ENCODE results near the gene SCAF1.

The SCAF1 gene

DNA sequence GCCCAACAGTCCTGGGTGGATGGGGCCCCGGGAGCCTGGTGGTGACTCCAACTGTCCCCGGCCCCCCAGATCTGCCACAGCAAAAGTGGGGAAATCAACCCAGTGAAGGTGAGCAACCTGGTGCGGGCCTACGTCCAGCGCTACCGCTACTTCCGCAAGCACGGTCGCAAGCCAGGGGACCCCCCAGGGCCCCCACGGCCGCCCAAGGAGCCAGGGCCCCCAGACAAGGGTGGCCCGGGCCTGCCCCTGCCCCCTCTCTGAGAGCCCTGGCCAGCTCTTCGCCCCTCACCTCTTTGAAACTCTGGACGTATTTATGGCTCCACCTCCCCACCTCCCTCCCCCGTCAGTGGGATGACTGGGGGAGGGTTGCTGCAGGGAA, 16.1 kb downstream of the SCAF1 start:
- Mint-ChIP-seq H3K36me3 (ENCODE audit: low read depth) (peaks cover 100% of the 10 kb centered on the region), H3K4me3 (no peak overlapping the region), H3K4me1 (ENCODE audit: low read depth) (peaks cover 6% of the 10 kb centered on the region), H3K27me3 (no peaks in the 10 kb centered on the region), H3K9me3 (no peaks in the 10 kb centered on the region), H3K27ac (no peak overlapping the region)
- intact Hi-C loops (cut with micrococcal nuclease): no loop called here

DNA sequence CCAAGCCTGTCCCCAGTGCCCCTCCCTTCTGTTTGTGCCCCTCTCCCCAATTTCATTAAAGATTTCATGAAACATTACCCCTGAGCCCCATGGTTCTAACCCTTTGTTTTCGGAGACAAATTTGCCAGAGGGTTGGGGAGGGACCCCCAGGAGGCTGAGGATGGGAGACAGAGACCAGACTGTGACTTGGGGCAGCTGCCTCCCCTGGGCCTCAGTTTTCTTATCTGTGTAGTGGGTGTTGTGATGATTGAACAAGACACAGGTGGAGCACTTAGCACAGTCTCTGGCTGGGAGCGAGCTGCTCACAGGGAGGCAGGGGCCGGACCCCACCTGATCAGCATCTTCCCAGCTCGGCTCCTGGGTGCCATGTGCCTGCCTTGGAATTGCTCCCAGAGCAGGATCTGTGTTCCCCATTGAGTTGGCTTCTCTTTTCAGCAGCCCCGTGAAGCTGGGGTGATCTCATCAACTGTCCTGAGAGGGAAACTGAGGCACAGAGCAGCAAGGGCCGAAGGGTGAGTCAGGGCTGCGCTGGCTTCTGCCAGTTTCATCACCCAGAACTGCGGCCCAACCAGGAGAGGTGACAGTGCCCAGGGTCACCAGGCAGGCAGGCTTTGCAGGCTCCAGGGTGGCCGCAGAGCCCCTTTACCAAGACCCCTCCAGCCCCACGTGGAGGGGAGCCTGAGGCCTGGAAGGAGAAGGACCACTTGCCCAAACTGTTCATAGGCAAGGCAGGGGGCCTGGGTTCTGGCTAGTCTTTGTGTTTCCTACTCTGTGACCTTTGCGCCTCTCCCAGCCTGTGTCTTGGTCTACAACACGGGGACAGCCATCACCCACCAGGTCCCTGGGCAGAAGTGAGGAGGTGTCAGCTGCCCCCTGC, 16.8 kb downstream of the SCAF1 start:
- no peak overlapping the region for H3K4me3 Mint-ChIP-seq
- H3K36me3 Mint-ChIP-seq (ENCODE audit: low read depth): peaks cover 99% of the 10 kb centered on the region

DNA sequence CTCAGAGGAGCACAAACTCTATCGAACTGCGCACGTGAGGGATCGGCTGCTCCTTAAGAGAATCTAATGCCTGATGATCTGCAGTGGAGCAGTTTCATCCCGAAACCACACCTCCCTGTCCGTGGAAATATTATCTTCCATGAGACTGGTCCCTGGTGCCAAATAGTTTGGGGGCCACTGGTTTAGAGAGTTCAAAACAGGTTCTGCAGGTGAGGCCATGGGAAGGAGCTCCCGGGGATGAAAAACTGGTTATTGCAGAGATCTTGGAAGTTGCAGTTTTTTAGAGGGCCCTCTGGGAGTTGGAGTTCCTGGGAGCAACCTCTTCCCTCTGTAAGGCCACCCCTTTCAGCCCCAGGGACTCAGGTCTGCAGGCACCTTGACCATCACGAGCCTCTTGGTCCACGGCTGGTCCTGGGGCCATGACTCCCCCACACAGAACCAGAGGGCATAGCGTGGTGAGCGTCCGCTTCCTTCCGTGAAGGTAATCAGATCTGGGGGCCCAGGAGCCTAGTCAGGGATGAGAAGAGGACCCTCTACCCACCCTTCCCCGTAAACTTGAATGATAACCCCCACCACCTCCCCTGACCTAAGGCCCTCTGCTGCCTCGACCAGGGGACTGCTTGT, 18.4 kb downstream of the SCAF1 start:
- no peaks in the 10 kb centered on the region for H3K27me3 Mint-ChIP-seq
- intact Hi-C loops (cut with micrococcal nuclease): no loop called here
- no peak overlapping the region for H3K27ac Mint-ChIP-seq
- peaks cover 23% of the 10 kb centered on the region for H3K4me1 Mint-ChIP-seq (ENCODE audit: low read depth)
- peaks cover 98% of the 10 kb centered on the region for H3K36me3 Mint-ChIP-seq (ENCODE audit: low read depth)
- H3K9me3 Mint-ChIP-seq: no peaks in the 10 kb centered on the region
- no peak overlapping the region for H3K4me3 Mint-ChIP-seq

More for the DNA sequence above, 16.8 kb downstream of the SCAF1 start:
- Mint-ChIP-seq H3K27me3 (no peaks in the 10 kb centered on the region), H3K9me3 (no peaks in the 10 kb centered on the region), H3K27ac (no peak overlapping the region), H3K4me1 (ENCODE audit: low read depth) (peaks cover 6% of the 10 kb centered on the region)
- intact Hi-C loops (cut with micrococcal nuclease): no loop called here

DNA sequence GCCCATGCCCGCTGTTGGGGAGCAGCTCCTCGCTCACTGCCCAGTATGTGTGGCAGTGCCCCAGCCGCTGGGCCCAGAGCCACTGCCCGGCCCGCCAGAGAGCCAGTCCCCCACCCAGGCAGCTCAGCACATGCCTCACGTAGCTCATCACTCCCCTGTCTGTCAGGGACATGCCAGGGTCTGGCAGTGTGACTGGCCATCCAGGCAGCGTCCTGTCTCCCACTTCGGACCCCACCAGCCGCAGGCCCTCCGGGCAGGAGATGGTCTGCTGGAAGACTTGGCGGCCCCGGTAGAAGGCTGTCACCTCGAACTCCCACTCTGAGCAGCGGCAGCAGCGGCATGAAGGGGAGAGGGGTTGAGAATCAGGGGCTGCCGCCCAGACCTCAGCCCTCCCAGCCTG, 20.0 kb downstream of the SCAF1 start:
- Mint-ChIP-seq H3K4me3 (no peak overlapping the region), H3K27ac (no peak overlapping the region), H3K4me1 (ENCODE audit: low read depth) (peaks cover 35% of the 10 kb centered on the region), H3K36me3 (ENCODE audit: low read depth) (peaks cover 88% of the 10 kb centered on the region), H3K9me3 (no peaks in the 10 kb centered on the region), H3K27me3 (no peaks in the 10 kb centered on the region)
- intact Hi-C loops (cut with micrococcal nuclease): no loop called here

DNA sequence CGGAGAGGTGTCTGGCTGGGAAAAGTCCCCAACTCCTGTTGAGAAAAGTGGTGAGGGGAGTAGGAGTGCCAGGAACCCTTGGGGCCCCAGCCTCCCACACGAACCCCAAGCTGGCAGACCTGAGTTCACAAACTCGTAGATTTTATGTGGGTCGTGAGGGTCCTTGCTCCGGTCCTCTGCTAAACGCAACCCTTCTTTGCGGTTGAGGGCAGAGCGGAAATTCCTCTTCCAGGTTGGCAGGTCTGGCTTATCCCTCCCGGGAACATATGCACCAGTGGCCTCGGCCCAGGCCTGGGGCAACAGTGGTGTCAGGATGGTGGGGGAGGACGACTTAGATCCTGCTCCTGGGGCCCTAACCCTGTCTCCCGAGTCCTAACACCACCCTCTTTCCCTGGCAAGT, 21.2 kb downstream of the SCAF1 start:
- Mint-ChIP-seq H3K4me1 (ENCODE audit: low read depth) (peaks cover 42% of the 10 kb centered on the region), H3K4me3 (no peak overlapping the region), H3K36me3 (ENCODE audit: low read depth) (peaks cover 75% of the 10 kb centered on the region), H3K27me3 (no peaks in the 10 kb centered on the region), H3K27ac (no peak overlapping the region), H3K9me3 (no peaks in the 10 kb centered on the region)
- intact Hi-C loops (cut with micrococcal nuclease): no loop called here

DNA sequence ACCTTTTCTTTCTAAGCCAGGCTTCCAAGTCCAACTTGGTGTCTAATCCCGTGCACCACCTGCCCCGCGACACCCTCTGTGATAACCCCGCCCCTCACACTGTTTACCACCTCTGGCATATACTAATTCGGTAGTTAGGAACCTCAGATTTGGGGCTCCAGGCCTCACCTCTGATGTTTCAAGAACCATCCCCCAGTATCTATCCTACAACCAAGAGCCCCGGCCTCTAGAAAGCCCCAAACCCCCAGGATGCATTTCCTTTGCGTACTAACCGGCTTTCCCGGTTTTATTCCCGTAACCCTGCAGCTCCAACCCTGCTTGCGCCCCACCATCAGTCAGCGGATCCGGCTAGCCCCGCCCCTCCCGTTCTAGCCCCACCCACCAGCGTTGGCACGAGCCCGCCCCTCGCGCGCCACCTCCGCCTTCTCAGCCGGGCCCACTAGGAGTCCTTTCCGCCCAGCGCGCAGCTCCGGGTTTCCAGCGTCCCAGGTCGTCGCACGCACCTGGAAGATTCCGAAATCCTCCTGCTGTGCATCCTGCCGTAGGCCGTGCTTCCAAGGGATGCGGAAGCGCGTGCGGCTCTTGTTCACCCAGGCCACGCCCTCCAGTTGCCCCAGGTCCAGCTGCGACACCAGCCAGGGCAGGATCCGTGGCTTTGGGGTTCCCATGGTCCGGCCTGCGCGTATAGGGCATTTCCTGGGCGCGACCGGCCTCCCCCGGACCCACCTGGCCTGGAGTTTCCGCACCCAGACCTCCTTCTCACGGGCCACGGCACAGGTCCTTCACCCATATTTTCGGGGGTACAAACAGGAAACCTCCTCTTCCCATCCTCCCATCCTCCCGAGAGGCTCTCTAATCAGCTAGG, 22.4 kb downstream of the SCAF1 start:
- peak overlapping the region; percentile 96 for H3K27ac Mint-ChIP-seq
- no peaks in the 10 kb centered on the region for H3K9me3 Mint-ChIP-seq
- peaks cover 69% of the 10 kb centered on the region for H3K36me3 Mint-ChIP-seq (ENCODE audit: low read depth)
- H3K4me1 Mint-ChIP-seq (ENCODE audit: low read depth): peaks cover 45% of the 10 kb centered on the region
- intact Hi-C loops (cut with micrococcal nuclease): loop anchor here (1.0 to 2.0 kb wide), 3 partner anchors 12 to 84 kb away; partner anchors contain the start of genes NOSIP and RRAS
- H3K4me3 Mint-ChIP-seq: peak overlapping the region; percentile 99
- no peaks in the 10 kb centered on the region for H3K27me3 Mint-ChIP-seq

DNA sequence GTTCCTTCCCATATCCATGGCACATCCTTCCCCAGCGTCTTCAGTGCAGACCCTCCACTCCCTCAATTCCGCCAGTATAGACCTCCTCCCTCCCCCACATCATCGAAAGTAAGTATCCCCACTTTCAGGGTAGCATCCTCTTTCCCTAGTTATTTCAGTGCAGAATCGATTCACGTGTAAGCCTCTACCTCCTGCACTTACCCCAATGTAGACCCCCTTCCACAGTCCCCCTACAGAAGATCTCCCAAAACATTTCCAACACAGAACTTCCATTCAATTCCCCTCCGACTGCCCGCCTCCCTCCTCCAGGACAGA, 23.0 kb downstream of the SCAF1 start:
- H3K27ac Mint-ChIP-seq: peak overlapping the region; percentile 96
- peaks cover 63% of the 10 kb centered on the region for H3K36me3 Mint-ChIP-seq (ENCODE audit: low read depth)
- no peaks in the 10 kb centered on the region for H3K9me3 Mint-ChIP-seq
- H3K4me3 Mint-ChIP-seq: peak overlapping the region; percentile 99
- H3K27me3 Mint-ChIP-seq: no peaks in the 10 kb centered on the region
- H3K4me1 Mint-ChIP-seq (ENCODE audit: low read depth): peaks cover 47% of the 10 kb centered on the region
- intact Hi-C loops (cut with micrococcal nuclease): loop anchor here (1.0 to 2.0 kb wide), 2 partner anchors 11 to 24 kb away; partner anchors contain the start of gene RRAS

DNA sequence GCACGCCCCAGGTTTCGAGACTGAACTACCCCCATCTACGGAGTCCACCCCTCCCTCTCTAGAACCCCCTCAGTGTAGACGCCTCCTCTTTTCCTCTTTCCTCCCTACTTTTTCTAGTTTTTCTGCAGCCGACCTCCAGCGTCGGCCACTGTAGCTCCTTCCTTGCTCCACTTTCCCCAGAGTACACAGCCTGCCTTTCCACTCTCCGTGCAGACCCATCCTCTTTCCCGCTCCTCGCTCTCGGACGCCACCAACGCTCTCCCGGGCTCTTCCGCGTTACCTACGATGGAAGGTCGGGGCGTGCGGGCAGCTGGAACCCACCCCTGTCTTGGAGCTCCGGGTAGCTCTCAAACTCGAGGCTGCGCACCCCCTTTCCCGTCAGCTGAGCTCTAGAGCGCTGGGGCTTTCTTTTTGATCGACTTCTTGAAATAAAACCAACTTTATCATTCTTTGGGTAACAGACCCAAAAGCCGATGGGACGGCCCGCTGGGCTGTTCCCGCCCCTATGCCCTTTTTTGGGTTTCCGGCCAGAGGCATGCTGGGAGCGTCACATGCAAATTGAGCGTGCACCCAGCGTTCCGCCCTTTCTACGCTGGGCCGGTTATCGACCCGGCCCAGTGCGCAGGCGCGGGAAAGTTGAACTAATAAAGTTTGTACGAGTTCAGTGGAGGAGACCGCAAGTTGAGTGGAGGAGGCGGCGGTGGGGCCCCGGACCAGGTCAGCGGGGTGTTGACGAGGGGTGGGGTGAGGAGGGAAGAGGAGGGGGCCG, 23.5 kb downstream of the SCAF1 start, which contains the start of the genes BCL2L12 and IRF3:
BCL2L12 (plus strand) TSS at position 583 of the 769 bp plus-strand sequence. CDS start 760 bp downstream, outside the sequence.
IRF3 (minus strand) TSS at position 507 of the 769 bp plus-strand sequence. CDS start 1,019 bp downstream, outside the sequence.
- H3K27me3 Mint-ChIP-seq: no peaks in the 10 kb centered on the region
- peak within 1 kb of the TSS; percentile 96 for H3K27ac Mint-ChIP-seq
- peak within 1 kb of the TSS; percentile 99 for H3K4me3 Mint-ChIP-seq
- peaks cover 47% of the 10 kb centered on the region for H3K4me1 Mint-ChIP-seq (ENCODE audit: low read depth)
- peaks cover 58% of the 10 kb centered on the region for H3K36me3 Mint-ChIP-seq (ENCODE audit: low read depth)
- intact Hi-C loops (cut with micrococcal nuclease): loop anchor here (1.0 to 2.0 kb wide), 2 partner anchors 11 to 25 kb away; partner anchors contain the start of gene RRAS
- H3K9me3 Mint-ChIP-seq: no peaks in the 10 kb centered on the region

DNA sequence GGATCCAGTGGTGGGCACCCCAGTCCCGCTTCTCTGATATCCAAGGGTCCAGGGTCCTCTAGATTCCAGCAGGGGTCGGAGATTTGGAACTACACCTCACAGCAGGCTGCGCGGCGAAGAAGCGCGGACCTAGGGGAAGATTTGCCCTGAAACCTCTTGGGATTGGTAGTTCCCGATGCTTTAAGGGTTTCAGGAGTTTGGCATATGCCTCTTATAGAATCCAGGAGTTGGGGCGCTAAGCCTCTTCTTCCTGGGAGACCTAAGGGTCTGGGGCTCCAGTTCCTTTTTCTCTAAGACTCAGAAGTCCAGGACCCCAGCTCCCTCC, 24.1 kb downstream of the SCAF1 start:
- Mint-ChIP-seq H3K27me3 (no peaks in the 10 kb centered on the region), H3K9me3 (no peaks in the 10 kb centered on the region), H3K4me1 (ENCODE audit: low read depth) (peaks cover 47% of the 10 kb centered on the region), H3K27ac (peak overlapping the region; percentile 96), H3K36me3 (ENCODE audit: low read depth) (peaks cover 53% of the 10 kb centered on the region), H3K4me3 (peak overlapping the region; percentile 99)
- intact Hi-C loops (cut with micrococcal nuclease): no loop called here

DNA sequence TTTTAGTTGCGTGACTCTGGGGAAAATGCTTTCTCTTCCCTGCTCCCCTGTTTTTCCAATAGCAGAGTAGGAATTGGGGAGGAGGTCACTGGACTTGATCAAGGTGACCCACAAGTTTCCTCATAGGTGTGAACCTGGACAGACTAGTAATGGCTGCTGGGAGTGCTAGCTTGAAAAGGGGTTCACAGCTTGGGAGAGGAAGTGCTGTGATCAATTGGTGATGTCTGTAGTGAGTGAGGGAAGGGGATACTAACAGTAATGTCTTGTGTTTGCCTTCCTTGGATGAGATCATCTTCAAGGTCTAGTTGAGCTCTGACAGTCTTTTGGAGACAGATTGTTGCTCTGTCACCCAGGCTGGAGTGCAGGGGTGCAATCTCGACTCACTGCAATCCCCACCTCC, 25.5 kb downstream of the SCAF1 start:
- intact Hi-C loops (cut with micrococcal nuclease): no loop called here
- Mint-ChIP-seq H3K4me3 (no peak overlapping the region), H3K36me3 (ENCODE audit: low read depth) (peaks cover 39% of the 10 kb centered on the region), H3K4me1 (ENCODE audit: low read depth) (peaks cover 56% of the 10 kb centered on the region), H3K9me3 (no peaks in the 10 kb centered on the region), H3K27me3 (no peaks in the 10 kb centered on the region), H3K27ac (no peak overlapping the region)

DNA sequence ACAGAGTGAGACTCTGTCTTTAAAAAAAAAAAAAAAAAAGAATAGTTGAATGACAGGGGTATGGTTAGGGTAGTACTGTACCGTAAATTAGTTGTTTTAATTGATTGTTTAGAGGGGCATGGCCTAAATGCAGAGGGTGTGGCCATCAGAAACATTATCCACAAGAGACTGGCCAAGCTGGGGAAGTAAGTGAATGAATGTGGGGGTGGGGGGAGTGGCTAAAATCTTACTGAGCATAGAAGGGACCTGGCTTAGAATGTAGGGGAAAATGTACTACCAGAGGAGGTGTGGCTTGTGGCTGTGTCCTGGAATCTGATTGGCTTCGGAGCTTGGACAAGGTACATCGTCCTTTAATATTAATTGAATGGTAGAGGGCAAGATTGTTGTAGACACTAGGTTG, 27.5 kb downstream of the SCAF1 start:
- H3K36me3 Mint-ChIP-seq (ENCODE audit: low read depth): peaks cover 27% of the 10 kb centered on the region
- no peak overlapping the region for H3K27ac Mint-ChIP-seq
- intact Hi-C loops (cut with micrococcal nuclease): no loop called here
- no peak overlapping the region for H3K4me3 Mint-ChIP-seq
- no peaks in the 10 kb centered on the region for H3K9me3 Mint-ChIP-seq
- H3K27me3 Mint-ChIP-seq: no peaks in the 10 kb centered on the region
- H3K4me1 Mint-ChIP-seq (ENCODE audit: low read depth): peaks cover 50% of the 10 kb centered on the region

DNA sequence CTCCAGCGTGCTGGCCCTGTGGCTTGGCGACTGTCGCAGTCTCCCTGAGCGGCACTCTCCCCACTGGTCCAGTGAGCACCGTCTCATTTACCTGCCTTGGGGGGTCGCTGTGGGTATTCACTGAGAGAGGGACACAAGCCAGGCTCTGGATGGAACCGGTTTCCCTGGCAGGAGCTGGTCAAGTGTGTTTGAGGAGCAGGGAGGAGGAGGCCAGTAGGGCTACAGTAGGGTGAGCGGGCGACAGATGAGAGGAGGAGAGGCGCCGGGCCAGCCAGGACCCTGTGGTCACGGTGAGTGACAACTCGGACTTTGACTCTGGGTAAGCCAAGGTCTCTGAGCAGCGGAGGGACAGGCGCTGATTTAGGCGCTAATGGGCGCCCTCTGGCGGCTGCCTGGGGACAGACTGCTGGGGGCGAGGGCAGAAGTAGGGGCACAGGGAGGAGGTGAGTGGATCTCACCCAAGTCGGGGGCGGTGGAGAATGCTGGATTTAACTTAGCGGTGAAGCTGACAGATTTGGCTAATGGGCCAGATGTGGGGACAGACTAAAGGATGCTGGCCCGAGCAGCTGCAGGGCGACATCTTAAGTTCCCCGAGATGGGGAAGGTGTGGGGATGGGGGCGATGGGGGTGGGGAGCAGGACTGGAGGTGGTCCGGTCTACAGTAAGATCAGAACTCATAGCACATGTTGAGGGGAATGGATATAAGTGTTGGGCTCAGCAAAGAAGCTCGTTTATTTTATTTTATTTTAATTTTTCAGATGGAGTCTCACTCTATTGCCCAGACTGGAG, 30.3 kb downstream of the SCAF1 start:
- Mint-ChIP-seq H3K4me3 (no peak overlapping the region), H3K27ac (peak overlapping the region; percentile 13), H3K27me3 (no peaks in the 10 kb centered on the region), H3K9me3 (no peaks in the 10 kb centered on the region), H3K36me3 (ENCODE audit: low read depth) (peaks cover 26% of the 10 kb centered on the region), H3K4me1 (ENCODE audit: low read depth) (peaks cover 35% of the 10 kb centered on the region)
- intact Hi-C loops (cut with micrococcal nuclease): no loop called here
